Measurements from ENCODE around the gene OAS1.
A peak's percentile ranks its signal among the peaks of the same experiment; 100 is the strongest.

The OAS1 gene

DNA sequence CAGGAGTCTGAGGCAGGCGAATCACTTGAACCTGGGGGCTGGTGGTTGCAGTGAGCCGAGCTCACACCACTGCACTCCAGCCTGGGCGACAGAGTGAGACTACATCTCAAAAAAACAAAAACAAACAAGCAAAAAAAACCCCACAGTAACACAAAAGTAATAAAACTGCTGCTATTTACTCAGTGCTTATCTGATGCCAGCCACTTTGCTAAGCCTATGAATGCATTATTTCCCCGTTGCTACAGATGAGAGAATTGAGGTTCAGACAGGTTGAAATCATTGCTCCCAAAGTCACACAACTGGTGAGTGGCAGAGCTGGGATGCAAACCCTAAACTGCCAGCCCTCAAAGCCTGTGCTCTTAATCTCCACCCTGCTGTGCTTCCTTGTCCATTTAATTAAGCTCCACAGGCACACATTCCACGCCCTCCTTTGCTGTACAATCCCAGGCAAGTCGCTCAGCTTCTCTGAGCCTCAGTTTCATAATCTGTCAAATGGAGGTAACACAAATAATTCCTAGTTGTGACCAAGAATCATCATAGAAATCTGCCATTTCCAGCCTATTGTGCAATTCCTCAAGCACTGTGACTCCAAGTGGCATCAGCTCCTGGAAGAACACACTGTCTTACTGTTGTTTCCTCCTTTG, 25.8 kb downstream of the OAS1 start:
- TF ChIP-seq, protein P1, sequence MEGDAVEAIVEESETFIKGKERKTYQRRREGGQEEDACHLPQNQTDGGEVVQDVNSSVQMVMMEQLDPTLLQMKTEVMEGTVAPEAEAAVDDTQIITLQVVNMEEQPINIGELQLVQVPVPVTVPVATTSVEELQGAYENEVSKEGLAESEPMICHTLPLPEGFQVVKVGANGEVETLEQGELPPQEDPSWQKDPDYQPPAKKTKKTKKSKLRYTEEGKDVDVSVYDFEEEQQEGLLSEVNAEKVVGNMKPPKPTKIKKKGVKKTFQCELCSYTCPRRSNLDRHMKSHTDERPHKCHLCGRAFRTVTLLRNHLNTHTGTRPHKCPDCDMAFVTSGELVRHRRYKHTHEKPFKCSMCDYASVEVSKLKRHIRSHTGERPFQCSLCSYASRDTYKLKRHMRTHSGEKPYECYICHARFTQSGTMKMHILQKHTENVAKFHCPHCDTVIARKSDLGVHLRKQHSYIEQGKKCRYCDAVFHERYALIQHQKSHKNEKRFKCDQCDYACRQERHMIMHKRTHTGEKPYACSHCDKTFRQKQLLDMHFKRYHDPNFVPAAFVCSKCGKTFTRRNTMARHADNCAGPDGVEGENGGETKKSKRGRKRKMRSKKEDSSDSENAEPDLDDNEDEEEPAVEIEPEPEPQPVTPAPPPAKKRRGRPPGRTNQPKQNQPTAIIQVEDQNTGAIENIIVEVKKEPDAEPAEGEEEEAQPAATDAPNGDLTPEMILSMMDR (IDR thresholded peaks at IDR 0.05; ENCODE audit: low read depth, low read length): no peak
- DNase-seq (ENCODE audit: low read depth in 2 of 2): no peak
- H3K4me3 ChIP-seq (replicated peaks in 1 of 2; ENCODE audit: low read depth in 2 of 2, low read length in 2 of 2): no peak overlapping the region

DNA sequence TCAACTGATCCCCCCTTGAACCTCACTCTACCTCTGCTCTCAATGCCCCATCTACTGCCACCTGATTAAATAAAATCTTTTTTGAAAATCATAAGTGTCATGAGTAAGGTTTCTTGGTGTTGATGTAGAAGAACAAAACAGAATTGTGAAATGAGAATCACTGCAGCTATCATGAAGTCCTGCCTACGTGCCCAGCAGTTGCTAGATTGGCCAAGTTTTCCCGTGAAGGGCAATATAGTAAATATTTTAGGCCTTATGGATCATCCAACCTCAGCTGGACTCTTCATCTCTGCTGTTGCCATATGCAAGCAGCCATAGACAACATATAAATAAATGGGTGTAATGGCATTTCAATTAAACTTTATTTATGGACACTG, 26.4 kb downstream of the OAS1 start:
- no peak overlapping the region for H3K4me3 ChIP-seq (replicated peaks in 1 of 2; ENCODE audit: low read depth in 2 of 2, low read length in 2 of 2)
- no peak for DNase-seq (ENCODE audit: low read depth in 2 of 2)

DNA sequence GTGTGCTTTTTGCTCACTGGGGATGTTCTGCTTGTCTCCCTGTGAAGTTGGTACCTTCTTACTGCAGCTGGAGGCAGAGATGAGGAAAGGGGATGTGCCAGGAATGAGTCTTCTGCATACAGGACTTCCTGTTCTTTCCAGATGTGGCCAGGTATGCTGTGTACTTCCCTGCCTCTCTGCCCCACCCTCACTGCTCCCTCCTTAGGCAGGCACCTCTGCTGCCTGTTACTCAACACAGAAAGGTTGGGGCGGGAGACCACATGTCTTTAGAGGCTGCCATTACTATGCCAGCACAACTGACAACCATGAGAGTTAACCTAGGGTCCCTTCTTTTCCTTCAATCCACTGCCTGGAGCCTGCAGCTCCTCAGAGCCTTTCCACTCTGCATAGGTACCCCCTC, 29.5 kb downstream of the OAS1 start:
- TF ChIP-seq, protein P1 (IDR thresholded peaks at IDR 0.05; ENCODE audit: low read depth, low read length): no peak
- DNase-seq (ENCODE audit: low read depth in 2 of 2): no peak
- H3K4me3 ChIP-seq (replicated peaks in 1 of 2; ENCODE audit: low read depth in 2 of 2, low read length in 2 of 2): no peak overlapping the region

More for the DNA sequence above, 26.4 kb downstream of the OAS1 start:
- TF ChIP-seq, protein P1 (IDR thresholded peaks at IDR 0.05; ENCODE audit: low read depth, low read length): no peak

DNA sequence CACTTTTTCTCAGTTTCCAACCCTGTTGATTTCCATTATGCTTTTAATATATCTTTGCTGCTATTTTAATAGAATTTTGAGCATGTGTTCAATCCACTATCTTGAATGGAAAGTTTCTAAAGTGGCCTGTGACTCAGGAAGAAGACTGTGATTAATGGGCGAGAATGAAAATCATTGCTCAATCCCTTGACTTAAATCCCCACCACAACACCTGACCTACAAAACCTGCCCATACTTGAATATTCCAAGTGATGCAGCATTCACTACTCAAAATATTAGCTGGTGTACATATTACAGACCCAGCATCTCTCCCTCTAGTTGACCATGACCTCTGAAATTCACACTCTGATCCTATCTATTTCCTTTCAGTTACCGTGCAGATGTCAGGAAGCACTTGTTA, 30.2 kb downstream of the OAS1 start:
- TF ChIP-seq, protein P1 (IDR thresholded peaks at IDR 0.05; ENCODE audit: low read depth, low read length): no peak
- peak in 1 of 2 donors; percentile 14 for DNase-seq (ENCODE audit: low read depth in 2 of 2)
- no peak overlapping the region for H3K4me3 ChIP-seq (replicated peaks in 1 of 2; ENCODE audit: low read depth in 2 of 2, low read length in 2 of 2)

DNA sequence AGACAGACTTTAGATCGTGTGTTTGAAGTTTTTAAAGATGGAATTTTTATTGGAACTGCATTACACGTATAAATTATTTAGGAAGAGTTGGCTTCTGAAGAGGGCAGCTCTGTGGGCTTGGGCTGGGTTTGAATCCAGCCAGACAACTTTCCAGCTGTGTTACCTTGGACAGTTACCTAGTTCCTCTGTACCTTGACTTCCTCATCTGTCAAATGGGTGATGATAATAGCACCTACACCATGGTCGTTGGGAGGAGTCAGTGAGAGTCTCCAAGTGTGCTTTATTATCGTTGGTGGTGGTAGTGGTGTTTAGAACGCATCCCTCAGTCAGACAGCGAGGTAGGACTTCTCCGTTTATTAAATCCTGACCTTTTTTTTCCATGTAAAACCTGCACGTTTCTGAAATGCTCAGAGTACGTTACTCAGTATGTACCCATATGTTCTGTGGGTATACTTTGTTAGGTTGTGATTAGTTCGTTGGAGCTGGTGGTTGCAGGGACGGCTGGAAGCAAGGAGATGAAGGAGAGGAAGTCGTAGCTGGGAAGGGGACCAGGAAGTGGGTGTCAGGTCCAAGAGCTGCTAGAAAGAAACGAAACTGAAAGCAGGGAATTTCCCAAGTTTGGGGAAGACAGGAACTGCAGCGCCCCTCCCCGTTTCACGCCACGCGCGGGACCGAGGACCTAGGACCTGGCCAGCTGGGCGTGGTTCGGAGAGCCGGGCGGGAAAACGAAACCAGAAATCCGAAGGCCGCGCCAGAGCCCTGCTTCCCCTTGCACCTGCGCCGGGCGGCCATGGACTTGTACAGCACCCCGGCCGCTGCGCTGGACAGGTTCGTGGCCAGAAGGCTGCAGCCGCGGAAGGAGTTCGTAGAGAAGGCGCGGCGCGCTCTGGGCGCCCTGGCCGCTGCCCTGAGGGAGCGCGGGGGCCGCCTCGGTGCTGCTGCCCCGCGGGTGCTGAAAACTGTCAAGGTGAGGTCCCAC, 31.3 kb downstream of the OAS1 start, which contains the start of gene OAS3:
TSS of gene OAS3 (plus strand) at position 734 of the 979 bp plus-strand sequence. CDS start at position 791, 57 bp downstream.
- TF ChIP-seq, protein P1 (IDR thresholded peaks at IDR 0.05; ENCODE audit: low read depth, low read length): no peak
- DNase-seq (ENCODE audit: low read depth in 2 of 2): peak; percentile 75 to 84

DNA sequence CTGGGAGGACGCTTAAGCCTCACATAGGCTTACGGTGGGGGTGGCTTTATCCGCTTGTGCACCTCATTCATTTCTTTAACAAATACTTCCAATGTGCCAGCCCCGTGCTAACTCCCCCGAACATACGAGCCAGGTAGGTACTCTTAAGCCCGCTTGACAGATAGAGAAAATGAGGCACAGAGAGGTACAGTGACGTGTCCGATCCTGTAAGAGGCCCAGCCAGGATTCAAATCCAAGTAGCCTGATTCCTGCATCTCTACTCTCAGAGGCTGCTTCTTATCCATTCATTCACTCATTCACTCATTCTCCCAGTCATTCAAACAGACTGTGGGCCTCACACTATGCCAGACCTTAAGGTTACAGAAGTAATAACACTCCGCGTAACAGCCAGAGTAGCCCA, 32.0 kb downstream of the OAS1 start:
- H3K4me3 ChIP-seq (replicated peaks in 1 of 2; ENCODE audit: low read depth in 2 of 2, low read length in 2 of 2): peak overlapping the region; percentile 51 to 66
- DNase-seq (ENCODE audit: low read depth in 2 of 2): peak in 1 of 2 donors; percentile 16
- TF ChIP-seq, protein P1 (IDR thresholded peaks at IDR 0.05; ENCODE audit: low read depth, low read length): no peak

More for the DNA sequence above, 31.3 kb downstream of the OAS1 start, which contains the start of gene OAS3:
- H3K4me3 ChIP-seq (replicated peaks in 1 of 2; ENCODE audit: low read depth in 2 of 2, low read length in 2 of 2): peak within 1 kb of the TSS; percentile 51 to 66

All from cardiac fibroblast (primary cell).